ENCODE data around the gene SGPP2.
A peak's percentile ranks its signal among the peaks of the same experiment; 100 is the strongest.

SGPP2 gene

DNA sequence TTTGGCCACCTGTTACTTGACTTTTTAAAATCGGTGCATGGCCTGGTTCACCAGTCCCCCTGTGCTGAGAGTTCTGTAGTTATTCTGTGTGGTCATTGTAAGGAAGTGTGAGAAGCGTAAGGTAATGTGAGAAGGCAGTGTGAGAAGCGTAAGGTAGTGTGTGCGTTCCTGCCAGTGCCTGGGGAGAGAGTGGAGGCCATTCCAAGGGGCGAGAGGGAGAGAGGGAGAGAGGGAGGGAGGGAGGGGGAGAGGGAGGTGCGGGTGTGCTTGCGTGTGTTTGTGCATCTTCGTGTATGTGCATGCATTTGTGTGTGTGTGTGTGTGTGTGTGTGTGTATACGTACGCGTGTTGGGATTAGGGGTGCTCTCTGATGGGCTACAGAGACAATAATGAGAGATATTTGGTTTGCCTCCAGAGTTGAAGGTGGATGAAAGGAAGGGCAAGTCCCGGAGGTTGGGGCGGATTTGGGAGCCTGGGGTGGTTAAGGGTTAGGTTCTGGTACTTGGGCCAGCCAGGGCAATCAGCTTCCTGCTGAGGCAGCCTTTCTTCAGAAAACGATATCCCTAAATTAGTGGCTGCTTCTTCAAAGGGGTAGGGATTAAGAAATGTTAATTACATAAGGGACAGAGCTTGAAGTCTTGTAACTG lies 53.7 kb downstream of the SGPP2 start:
- DNase-seq, result no peak

DNA sequence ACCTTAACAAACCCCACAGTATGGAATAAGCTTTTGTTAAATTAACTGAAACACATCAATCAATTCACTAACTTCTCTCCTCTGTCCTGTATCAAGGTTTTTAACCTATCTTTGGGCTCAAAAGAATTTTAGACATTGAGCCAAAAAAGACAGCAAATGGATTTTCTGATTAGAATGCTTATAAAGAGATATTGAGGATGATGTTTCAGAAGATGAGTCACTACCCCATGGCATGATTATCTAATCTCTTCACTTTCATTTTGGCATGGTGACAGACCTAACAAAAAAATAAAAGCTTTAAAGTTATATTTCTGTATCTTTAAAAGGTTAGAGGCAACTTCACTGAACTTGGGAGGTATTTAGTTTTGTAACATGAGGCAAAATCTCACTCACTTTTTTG lies 55.5 kb downstream of the SGPP2 start:
- DNase-seq, result no peak

DNA sequence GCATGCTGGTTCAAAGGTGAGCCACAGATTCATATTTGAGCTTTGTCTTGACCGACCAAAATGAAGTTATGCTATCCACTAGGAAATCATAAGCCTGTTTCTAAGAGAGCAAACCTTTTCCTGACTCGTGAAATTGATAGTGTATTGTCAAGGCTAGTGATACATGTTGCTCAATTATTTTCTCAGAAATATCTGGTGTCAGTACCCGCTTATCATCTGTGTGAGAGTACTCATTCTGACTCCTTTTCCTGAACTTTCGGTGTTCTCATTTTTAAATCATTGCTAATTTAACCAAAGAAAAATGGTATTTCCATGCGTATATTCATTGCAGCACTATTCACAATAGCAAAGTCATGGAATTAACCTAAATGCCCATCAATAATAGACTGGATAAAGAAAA lies 56.2 kb downstream of the SGPP2 start:
- no peak for DNase-seq

DNA sequence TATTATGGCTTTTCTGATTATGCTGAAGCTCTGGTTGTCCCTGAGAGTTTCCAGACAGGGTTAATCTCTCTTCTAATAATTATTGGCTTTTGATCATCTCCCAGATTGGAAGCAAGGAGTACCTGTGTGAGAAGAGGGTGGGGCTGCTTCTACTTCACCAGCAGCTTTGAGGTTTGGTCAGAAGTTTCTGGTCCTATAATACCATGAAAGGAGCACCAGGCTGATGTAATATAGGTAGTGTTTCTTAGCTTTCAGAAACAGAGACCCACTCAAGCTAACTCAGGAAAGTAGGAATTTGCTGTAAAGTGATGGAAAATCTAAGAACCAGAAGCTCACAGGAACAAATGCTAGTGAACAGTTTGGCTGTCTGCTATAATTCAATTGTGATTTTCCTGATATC lies 57.6 kb downstream of the SGPP2 start:
- no peak for DNase-seq

DNA sequence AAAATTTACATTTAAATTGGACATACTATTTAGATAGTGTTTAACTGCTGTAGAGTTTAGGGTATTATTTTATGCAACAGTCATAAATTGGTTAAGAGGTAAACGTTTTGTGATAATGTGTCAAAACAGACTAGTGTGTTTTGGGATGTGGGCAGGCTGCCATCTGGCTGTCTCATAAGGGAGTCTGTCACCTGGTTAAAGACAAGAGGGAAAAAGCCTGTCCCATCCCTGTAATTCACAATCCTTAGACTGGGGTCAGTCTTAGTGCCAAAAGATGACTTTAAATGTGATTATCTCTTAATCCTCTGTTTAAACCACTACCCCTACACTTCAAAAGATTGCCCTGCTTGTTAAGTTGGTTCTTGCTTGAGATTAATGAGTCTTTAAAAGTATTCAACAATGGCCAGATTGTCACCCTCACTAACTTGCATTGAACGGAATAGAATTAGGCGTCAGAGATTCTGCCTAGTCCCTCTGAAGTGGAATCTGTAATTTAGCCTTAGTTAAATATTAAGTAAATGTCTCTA lies 59.2 kb downstream of the SGPP2 start:
- peak; percentile 58 for DNase-seq

DNA sequence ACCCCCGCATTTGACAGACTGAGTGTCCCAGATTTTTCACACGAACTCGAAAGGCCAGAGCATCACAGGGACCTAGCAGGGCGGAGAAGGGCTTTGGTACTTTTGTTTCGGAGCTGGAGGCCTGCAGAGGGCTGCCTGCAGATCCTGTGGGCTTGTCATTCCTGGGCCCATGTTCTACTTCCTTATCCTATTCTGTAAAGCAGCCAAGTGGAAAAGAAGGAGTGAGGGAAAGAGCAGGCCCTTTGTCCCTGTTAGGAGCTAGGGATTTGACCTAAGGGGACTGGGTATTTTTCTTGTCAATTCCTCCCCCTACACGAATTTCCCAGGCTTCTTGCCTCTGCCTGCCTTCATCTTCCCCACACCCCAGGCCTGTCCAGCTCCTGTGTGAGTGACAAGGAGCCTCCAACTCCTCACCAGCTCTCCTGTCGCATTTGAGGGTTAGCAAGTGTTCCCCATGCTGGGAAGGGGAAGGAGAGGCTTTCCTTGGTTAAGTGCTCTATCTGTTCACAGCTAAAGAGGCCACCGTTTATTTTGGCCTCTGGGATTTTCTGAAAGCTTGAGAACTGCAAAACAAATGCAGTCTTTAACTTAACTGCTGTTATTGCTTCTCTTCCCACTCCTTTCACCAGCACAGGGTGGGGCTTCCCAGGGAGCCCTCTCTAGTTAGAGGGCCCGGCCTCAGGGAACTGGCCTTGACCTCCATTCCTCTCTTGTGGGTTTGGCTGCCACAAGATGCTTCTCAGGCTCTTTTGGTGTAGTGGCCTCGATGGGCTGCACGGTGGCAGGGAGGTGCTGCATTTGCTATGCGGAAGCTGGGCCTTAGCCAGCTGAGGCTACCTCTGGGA lies 61.2 kb downstream of the SGPP2 start:
- no peak for DNase-seq

DNA sequence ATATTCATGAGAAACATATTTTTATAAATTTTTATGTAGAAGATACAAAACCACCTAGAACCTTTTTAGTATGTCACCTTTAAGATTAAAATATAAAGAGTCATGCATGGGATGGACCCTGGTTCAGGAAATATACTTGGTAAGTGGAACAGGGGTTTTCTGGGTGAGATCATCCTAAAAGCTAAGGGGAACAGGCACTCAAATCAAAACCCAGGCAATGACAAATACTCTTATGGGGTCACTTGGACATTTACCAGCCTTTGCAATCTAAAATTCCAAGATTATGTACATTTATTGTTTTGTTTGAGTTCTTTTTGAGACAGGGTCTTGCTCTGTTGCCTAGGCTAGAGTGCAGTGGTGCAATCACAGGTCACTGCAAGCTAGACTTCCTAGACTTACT lies 65.8 kb downstream of the SGPP2 start:
- DNase-seq, result no peak

DNA sequence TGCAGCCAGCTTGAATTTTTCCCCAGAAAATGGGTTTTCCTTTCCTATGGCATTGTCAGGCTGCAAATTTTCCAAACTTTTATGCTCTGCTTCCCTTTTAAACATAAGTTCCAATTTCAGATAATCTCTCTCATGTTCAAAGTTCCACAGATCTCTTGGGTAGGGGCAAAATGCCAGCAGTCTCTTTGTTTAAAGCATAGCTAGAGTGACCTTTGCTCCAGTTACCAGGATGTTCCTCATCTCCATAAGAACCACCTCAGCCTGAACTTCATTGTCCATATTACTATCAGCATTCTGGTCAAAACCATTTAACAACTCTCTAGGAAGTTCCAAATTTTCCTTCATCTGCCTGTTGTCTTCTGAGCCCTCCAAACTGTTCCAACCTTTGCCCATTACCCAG lies 68.3 kb downstream of the SGPP2 start:
- no peak for DNase-seq

DNA sequence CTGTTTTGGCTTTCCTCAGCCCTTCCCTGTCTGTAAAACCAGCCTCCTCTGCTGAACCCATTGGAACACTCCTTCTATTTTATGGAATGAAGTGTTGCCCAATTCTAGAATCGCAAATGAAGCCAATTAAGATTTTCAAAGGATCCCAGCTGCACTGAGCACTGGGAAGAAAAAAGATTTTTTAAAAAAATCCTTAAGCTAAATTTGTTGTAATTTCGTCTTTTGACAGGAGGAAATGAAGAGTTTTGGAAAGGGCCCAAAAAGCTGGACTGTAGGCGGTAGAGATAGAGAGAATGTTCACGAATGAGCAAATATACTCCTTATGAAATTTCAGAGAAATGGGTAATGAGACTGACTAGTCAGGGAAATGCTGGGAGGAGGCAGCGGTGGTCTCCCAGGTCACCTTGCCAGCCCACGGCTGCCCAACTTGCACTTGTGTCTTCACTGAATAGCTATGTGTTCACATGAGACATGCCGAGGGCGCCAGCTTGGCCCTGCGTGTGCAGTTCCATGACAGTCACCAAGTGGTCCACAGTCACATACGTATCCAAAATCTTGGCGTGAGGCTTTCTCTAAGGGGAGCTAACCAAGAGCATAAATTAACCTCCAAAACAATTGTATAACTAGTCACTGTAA lies 69.9 kb downstream of the SGPP2 start:
- DNase-seq, result no peak

DNA sequence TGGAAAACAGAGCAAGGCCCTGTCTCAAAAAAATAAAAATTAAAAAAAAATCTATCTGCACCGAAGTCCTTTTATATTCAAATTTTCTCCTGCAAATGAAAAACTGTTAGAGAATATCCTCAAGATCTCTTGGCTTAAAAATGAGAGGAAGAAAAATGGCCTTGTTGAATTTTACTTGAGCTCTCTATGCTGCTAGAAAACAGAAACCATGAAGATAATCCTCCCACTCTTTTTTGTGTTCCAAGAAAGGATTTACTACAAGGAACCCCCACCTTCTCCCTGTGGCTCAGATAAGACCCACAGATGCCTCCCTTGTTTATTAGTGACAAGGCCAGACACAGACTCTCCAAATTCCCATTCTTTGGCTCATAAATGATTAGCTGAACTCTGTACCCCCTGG lies 71.0 kb downstream of the SGPP2 start:
- DNase-seq, result no peak

DNA sequence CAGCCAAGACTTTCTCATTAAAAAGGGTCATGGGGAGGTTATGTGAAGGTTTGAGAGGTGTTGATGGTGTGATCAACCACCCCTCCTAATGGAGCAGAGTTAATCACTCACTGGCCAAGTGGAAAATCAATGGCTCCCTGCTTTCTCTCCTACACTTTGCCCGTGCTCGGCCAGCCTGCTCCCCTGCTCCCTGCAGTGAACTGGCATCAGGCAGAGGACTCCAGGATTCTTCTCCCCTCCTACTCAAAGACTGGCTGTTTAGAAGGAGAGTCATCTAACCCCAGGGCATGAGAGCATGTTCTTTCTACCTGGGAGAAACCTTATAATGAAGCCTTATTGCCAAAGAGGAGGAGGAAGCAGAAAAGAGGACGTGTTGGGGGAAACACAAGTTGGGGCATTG lies 74.9 kb downstream of the SGPP2 start:
- DNase-seq, result no peak

DNA sequence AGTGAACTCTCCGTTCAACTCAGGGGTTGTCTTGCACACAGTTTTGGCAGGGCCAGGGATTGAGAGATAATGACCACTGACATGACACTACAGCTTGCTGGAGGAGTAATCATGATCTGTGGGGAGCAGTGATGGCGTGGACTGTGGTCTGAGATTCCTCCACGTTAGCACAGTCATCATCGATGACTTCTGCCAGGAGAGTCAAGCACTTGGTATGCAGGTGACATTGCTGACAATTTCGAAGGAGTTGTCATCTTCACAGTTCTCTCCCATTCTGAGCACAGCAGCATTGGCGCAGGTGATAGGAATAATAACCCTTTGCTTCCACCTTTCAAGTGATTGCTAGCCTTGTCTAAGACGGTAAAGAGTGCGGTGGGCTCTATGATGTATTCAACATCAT lies 79.8 kb downstream of the SGPP2 start:
- no peak for DNase-seq

DNA sequence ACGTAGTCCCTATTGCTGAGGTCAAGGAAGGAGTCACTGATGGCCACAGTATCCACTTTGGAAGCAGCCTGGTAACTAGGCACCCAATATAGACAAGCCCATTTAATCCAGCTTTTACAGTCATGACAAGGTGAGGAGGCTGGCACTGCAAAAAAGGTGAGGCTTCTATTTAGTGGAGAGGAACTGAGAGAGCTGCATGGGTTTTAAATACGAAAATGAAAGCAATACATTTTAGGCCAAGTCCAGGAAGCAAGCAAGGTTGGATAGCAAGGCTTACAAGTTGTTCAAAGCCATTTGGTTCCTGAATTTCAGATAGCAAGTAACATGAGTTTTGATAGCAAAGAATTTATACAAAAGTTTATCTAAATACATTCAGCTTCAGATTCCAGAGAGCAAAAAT lies 80.4 kb downstream of the SGPP2 start:
- no peak for DNase-seq

DNA sequence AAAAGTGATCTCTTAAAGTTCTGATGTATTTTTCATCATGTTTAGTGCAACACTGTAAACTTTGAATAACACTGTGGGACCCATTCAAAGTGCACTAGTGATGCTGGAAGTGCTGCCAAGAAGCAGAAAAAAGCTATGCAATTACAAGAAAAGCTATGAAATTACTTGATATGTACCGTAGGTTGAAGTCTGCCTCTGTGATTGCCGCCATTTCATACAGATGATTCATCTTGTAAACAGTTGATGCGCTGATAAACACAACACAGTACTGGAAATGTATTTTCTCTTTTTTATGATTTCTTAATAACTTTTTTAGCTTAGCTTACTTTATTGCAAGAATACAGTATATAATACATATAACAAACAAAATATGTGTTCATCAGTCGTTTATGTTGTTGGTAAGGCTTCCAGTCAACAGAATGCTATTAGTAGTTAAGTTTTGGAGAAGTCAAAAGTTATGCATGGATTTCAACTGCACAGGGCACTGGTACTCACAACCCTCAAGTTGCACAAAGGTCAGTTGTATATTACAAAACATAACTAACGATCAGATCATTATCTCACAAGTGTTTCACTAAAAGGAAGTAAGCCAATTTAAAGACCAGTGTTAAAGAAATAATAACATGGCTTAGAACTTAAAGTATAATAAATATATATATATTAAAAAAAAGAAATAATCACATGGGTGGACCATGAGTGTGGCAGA lies 82.0 kb downstream of the SGPP2 start:
- no peak for DNase-seq

DNA sequence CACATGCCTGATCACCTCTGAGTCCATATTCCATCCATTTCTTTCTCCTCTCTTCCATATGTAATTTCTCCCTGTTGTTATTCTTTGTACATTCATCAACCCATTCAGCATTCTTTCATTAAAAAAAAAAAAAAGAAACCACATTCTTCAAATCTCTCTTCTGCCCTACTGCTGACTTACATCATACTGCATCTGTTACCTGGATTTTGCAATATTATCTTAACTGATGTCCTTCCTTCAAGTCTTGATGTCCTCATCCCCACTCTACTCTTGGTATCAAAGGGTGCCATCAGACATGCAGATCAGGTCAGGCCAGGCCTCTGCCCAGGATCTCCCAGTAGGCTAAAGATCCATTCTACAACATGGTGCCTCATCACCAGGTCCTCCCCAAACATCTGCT lies 90.6 kb downstream of the SGPP2 start:
- DNase-seq, result no peak

DNA sequence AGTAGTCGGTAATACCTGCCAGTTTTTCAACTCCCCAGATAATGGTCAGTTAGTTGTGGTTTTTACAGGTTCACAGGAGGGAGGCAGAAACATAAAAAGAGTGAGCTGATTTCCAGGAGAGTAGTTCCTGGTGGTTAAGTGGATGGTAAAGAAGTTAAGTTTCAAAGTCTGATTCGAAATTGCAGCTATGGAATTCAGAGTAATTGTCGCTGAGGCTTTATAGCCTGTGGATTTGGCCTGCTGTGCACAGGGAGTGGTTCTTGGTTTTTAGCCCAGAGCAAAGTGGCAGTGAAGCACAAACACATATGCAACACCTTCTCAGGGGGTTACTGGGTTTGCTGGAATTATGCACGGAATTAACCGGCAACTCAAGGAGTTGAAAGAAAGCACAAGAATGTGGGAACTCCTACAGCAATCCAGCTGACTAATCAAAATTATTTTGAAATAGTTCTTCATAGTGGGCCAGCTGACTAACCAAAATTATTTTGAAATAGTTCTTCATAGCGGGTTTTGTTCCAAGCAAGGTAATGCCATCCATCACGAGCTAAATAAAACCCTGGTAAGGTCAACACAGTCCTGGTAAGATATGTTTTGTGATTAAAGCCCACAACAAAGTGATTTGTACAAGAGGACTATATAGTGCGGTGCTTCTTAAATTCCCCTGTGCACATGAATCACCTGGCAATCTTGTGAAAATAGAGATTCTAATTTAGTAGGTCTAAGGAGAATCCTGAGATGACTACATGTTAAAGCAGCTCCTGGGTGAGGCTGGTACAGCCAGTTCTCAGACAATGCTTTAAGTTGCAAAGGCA lies 94.4 kb downstream of the SGPP2 start:
- no peak for DNase-seq

DNA sequence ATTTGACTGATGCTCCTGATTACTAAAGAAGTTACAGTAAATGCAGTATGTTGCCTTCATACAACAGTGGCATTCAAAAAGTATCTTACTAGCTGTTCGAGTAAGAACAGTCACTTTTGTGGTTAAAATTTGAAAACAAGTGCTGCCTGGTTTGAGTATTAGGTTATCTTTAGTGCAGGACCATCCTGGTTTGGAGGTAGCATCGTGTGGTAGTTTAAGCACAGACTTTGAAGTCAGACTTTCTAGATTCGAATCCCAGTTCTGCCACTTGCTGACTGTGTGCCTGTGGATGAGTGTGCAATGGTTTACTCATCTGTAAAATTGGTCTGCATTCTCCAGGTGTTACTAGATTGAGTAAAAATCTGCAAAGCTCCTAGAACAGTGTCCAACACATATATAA lies 96.8 kb downstream of the SGPP2 start:
- no peak for DNase-seq

DNA sequence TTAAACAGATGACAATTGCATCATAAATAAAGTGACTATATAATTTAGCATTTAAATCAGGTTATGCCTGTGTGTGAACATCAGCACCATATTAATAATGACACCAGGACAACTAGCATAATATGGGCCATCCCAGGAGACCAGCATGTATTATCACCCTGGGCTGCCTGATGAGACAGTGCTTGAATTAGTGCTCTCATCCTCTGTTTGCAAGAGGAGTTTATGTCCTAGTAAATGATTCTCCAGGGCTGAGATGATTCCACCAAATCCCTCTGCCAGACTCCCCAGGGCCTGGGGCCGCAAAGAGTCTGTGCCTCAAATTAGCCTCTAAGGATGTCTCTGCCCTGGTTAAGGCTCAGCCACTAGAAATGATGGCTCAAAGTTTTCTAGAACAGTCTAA lies 97.7 kb downstream of the SGPP2 start:
- DNase-seq, result no peak

DNA sequence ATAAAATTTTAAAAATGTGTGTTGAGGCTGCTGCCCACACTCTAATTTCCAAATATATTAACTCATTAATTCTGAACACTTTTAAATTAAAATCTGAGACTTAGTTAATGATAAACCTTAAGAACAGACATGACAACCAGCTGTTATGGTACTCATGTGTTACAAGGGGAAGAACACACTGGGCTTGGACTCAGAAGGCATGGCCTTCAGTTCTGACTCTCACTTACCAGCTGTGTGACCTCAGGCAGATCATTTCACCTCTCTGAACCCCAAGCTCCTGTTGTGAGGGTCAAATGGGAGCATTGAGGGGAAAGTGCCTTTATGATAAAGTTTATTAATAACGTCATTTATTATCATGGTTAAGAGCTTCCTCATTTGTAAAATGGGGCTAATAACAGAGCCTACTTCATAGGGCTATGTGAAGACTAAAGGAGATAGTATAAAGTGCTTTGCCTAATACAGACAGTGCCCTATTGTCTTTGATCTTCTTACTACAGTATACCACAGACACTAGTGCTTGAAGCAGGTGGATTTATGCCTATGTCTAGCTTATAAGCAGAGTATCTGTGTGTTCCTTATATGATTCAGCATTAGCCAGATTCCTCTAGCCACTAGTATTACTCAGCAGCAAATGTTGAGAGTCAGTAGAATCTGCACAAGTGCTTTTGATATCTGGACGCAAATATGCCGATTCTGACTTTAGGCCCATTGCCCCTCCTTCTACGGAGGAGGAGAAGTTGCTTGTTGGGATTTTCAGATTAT lies 99.6 kb downstream of the SGPP2 start:
- no peak for DNase-seq

DNA sequence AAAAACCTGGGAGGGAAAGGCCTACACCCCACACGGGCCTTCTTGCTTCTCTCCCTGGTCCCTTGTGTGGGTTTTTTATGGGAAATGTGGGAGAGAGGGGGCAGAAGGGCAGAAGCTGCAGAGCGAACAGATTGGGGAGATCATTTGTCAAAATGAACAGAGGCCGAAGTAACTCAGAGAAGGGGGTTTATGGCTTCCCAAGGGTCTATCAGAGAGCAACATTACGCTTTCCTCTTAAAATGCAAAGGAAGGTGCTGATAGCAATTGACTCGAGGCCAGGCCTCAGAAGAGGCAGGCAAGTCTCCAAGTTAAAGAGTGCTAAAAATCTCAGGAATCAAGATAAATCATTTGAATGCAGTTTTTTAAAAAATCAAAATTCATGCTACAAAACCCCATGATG lies 101.5 kb downstream of the SGPP2 start:
- DNase-seq, result no peak

DNA sequence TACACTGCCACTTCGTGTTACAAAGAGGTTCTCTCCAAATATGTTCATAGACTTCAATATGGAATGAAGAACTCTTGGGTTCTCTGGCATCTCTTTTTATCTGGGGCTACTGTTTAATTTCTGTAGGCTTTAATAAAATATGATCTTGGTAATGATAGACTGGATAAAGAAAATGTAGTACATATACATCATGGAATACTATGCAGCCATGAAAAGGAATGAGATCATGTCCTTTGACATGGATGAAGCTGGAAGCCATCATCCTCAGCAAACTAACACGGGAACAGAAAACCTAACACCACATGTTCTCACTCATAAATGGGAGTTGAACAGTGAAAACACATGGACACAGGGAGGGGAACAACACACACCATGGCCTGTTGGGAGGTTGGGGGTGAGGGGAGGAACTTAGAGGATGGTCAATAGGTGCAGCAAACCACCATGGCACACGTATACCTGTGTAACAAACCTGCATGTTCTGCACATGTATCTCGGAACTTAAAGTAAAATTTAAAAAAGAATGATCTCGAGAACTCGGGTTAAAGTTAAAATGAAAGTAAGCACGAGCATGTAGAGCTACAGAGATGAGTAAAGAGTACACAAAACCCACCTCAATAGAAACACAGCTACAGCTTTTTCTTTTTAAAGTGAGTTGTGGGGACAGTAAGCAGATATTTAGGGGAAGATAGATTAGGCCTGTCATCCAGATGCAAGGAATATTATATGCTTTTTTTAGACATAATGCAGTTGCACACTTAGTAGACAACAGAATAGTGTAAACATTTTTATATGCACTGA lies 102.3 kb downstream of the SGPP2 start:
- no peak for DNase-seq
